Measurements from ENCODE around the gene CARD11.

CARD11 gene

DNA sequence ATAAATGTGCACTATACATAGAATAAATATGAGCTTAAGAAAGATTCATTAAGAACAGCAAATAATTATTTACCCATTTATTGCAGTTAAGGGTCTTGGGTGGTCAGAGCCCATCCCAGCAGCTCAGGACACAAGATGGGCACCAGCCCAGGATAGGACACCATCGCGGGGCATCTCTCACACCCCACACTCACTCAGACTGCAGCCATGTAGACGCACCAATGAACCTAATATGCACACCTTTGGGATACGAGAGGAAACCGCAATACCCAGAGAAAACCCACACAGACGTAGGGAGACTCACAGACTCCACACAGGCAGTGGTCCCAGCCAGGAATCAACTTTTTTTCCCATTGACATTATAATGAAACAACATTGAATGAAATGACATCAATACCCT is 36.0 kb downstream of the CARD11 start:
- DNase-seq (ENCODE audit: low read depth), result no peak
- TF ChIP-seq, protein P1, sequence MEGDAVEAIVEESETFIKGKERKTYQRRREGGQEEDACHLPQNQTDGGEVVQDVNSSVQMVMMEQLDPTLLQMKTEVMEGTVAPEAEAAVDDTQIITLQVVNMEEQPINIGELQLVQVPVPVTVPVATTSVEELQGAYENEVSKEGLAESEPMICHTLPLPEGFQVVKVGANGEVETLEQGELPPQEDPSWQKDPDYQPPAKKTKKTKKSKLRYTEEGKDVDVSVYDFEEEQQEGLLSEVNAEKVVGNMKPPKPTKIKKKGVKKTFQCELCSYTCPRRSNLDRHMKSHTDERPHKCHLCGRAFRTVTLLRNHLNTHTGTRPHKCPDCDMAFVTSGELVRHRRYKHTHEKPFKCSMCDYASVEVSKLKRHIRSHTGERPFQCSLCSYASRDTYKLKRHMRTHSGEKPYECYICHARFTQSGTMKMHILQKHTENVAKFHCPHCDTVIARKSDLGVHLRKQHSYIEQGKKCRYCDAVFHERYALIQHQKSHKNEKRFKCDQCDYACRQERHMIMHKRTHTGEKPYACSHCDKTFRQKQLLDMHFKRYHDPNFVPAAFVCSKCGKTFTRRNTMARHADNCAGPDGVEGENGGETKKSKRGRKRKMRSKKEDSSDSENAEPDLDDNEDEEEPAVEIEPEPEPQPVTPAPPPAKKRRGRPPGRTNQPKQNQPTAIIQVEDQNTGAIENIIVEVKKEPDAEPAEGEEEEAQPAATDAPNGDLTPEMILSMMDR (IDR thresholded peaks at IDR 0.05; ENCODE audit: low read depth, low read length), result no peak
- TF ChIP-seq MYC (IDR thresholded peaks at IDR 0.05; ENCODE audit: low read depth, low read length) (no peak), POLR2A (IDR thresholded peaks at IDR 0.05; ENCODE audit: extremely low read depth, insufficient read length) (no peak)
- TF ChIP-seq, protein P2, sequence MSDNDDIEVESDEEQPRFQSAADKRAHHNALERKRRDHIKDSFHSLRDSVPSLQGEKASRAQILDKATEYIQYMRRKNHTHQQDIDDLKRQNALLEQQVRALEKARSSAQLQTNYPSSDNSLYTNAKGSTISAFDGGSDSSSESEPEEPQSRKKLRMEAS (IDR thresholded peaks at IDR 0.05; ENCODE audit: low read depth, low read length), result no peak
- H3K4me3 ChIP-seq (ENCODE audit: low read depth, low read length), result no peak overlapping the region

DNA sequence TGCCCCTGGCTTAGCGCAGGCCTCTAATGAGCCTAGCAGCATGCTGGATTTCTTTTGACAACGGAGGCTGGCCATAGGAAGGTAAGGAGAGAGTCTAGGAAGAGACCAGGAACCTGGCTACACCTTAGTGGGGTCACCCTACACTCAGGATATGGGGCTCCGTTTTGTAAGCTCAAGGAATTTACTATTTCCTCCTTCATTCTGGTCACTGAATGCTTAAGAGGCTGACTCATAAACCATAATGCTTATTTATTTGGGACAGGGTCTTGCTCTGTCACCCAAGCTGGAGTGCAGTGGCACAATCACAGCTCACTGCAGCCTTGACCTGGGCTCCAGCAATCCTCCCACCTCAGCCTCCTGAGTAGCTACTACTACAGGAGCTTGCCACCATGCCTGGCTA is 38.4 kb downstream of the CARD11 start:
- no peak for DNase-seq (ENCODE audit: low read depth)

DNA sequence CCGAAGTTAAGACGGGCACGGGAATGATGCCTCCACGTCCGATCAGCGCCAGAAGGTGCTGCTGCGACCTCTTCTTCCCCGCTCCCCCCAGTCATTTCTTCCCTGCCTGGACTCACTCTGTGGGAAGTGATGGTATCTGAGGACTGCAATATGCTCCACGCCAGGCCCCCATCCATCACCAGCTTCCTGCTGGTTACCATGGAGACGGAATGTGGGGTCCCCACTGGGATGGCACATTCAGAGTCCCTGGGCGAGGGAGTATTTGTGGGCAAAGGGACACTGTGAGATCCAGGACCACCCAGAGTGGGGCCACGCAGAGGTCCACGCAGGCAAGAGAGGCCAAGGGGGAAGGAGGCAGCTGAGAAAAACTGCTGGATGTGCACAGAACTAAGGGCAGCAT is 39.7 kb downstream of the CARD11 start:
- no peak for DNase-seq (ENCODE audit: low read depth)
- TF ChIP-seq, protein P1 (IDR thresholded peaks at IDR 0.05; ENCODE audit: low read depth, low read length), result no peak
- TF ChIP-seq MYC (IDR thresholded peaks at IDR 0.05; ENCODE audit: low read depth, low read length) (no peak), POLR2A (IDR thresholded peaks at IDR 0.05; ENCODE audit: extremely low read depth, insufficient read length) (no peak)
- TF ChIP-seq, protein P2 (IDR thresholded peaks at IDR 0.05; ENCODE audit: low read depth, low read length), result no peak
- no peak overlapping the region for H3K4me3 ChIP-seq (ENCODE audit: low read depth, low read length)

More for the DNA sequence above, 38.4 kb downstream of the CARD11 start:
- TF ChIP-seq MYC (IDR thresholded peaks at IDR 0.05; ENCODE audit: low read depth, low read length) (no peak), POLR2A (IDR thresholded peaks at IDR 0.05; ENCODE audit: extremely low read depth, insufficient read length) (no peak)
- TF ChIP-seq, protein P1 (IDR thresholded peaks at IDR 0.05; ENCODE audit: low read depth, low read length), result no peak
- TF ChIP-seq, protein P2 (IDR thresholded peaks at IDR 0.05; ENCODE audit: low read depth, low read length), result no peak
- H3K4me3 ChIP-seq (ENCODE audit: low read depth, low read length), result no peak overlapping the region

DNA sequence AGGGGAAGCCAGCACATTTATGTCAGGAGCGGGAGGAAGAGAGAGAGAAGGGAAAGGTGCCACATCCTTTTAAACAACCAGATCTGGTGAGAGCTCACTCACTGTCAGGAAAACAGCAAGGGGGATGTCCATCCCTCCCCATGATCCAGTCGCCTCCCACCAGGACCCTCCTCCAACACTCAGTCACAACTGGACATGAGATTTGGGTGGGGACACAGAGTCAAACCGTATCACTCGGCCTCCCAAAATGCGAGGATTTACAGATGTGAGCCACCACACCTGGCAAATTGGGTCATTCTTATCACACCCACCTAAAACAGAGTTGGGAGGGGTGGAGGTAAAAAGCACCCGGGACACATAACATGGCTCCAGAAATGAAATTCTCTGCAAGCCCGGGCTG is 41.0 kb downstream of the CARD11 start:
- DNase-seq (ENCODE audit: low read depth), result no peak
- H3K4me3 ChIP-seq (ENCODE audit: low read depth, low read length), result no peak overlapping the region
- TF ChIP-seq MYC (IDR thresholded peaks at IDR 0.05; ENCODE audit: low read depth, low read length), result no peak
- TF ChIP-seq, protein P1 (IDR thresholded peaks at IDR 0.05; ENCODE audit: low read depth, low read length), result no peak
- TF ChIP-seq, protein P2 (IDR thresholded peaks at IDR 0.05; ENCODE audit: low read depth, low read length), result no peak
- TF ChIP-seq POLR2A (IDR thresholded peaks at IDR 0.05; ENCODE audit: extremely low read depth, insufficient read length), result no peak

DNA sequence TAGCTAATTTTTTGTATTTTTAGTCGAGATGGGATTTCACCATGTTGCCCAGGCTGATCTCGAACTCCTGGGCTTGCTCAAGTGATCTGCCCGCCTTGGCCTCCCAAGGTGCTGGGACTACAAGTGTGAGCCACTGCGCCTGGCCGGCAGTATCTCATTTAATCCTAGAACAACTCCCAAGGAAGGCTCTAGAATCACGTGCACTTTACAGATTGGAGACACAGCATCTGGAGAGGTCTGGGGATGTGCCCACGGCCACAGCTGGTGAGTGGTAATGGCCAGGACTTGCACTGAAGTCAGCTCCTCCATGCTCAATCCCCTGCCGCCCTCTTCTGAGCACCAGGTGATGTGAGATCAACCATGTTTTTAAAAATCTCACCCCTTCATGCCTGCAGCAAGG is 43.1 kb downstream of the CARD11 start:
- TF ChIP-seq, protein P1 (IDR thresholded peaks at IDR 0.05; ENCODE audit: low read depth, low read length), result no peak
- TF ChIP-seq, protein P2 (IDR thresholded peaks at IDR 0.05; ENCODE audit: low read depth, low read length), result no peak
- TF ChIP-seq MYC (IDR thresholded peaks at IDR 0.05; ENCODE audit: low read depth, low read length) (no peak), POLR2A (IDR thresholded peaks at IDR 0.05; ENCODE audit: extremely low read depth, insufficient read length) (no peak)
- H3K4me3 ChIP-seq (ENCODE audit: low read depth, low read length), result no peak overlapping the region
- DNase-seq (ENCODE audit: low read depth), result no peak
